GM12864 (cell line): ENCODE data around the gene POFUT2.

Experiments
- DNase-seq: peaks from one replicate; pipeline ENCODE4 v3.0.0-alpha.2; 2011; ENCODE audit warnings: low read depth
- H3K4me3 ChIP-seq: 2 replicates; pipeline ENCODE4 v1.5.1; 2011; ENCODE audit warnings: mild to moderate bottlenecking, low read depth, low read length, control low read depth
- TF ChIP-seq, protein P1 (sequence below): IDR thresholded peaks from 2 replicates; pipeline ENCODE4 v1.5.1; 2011; ENCODE audit warnings: low read depth, mild to moderate bottlenecking, moderate library complexity, low read length, control low read depth, inconsistent platforms; ENCODE audit errors: missing control alignments

The POFUT2 gene

DNA sequence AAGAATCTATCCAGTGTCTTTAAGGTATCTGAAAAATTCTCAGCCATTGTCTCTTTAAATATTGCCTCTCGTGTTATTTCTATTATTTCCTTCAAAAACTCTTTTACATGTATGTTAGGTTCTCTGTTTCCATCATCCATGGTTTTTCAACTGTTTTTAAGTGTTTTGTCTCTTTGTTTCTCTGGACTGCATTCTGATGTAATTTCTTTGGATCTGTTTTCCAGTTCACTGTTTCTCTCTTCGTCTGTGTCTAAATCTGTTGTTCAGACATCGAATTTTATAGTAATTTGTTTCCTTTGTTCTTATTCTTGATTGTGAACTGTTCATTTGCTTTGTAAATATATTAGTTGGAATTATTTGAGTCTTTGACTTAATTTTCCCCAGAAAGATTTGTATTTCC is 44.1 kb downstream of the POFUT2 start:
- H3K4me3 ChIP-seq: no peak overlapping the region
- TF ChIP-seq, protein P1, sequence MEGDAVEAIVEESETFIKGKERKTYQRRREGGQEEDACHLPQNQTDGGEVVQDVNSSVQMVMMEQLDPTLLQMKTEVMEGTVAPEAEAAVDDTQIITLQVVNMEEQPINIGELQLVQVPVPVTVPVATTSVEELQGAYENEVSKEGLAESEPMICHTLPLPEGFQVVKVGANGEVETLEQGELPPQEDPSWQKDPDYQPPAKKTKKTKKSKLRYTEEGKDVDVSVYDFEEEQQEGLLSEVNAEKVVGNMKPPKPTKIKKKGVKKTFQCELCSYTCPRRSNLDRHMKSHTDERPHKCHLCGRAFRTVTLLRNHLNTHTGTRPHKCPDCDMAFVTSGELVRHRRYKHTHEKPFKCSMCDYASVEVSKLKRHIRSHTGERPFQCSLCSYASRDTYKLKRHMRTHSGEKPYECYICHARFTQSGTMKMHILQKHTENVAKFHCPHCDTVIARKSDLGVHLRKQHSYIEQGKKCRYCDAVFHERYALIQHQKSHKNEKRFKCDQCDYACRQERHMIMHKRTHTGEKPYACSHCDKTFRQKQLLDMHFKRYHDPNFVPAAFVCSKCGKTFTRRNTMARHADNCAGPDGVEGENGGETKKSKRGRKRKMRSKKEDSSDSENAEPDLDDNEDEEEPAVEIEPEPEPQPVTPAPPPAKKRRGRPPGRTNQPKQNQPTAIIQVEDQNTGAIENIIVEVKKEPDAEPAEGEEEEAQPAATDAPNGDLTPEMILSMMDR: no peak
- no peak for DNase-seq

DNA sequence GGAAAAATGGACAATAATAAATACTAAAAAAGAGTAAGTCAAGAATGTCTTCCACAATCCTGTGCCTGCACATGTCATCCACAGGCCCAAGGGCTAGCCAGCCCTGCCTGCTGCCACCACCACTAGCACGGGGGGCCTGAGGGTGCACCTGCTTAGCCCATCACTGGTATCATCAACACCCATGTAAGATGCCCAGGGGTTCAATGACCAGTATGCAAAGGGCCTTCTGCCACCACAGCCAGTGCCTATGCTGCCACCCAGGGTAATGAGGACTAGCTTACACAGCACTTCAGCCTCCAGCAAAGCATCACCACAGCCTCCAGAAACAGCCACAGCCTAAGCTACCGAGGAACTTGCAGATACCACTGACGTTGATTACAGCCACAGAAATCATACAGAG is 46.3 kb downstream of the POFUT2 start:
- H3K4me3 ChIP-seq: no peak overlapping the region
- no peak for DNase-seq
- TF ChIP-seq, protein P1: no peak

DNA sequence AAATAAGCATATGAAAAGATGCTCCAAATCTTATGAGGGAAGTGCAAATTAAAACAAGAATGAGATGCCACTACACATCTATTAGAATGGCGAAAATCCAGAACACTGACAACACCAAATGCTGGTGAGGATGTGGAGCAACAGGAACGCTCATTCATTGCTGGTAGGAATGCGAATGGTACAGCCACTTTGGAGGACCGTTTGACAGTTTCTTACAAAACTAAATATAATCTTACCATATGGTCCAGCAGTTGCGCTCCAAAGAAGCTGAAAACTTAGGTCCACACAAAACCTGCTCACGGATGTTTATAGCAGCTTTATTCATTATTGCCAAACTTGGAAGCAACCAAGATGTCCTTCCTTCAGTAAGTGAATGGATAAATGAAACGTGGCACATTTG is 50.3 kb downstream of the POFUT2 start:
- TF ChIP-seq, protein P1: no peak
- no peak for DNase-seq
- H3K4me3 ChIP-seq: no peak overlapping the region

DNA sequence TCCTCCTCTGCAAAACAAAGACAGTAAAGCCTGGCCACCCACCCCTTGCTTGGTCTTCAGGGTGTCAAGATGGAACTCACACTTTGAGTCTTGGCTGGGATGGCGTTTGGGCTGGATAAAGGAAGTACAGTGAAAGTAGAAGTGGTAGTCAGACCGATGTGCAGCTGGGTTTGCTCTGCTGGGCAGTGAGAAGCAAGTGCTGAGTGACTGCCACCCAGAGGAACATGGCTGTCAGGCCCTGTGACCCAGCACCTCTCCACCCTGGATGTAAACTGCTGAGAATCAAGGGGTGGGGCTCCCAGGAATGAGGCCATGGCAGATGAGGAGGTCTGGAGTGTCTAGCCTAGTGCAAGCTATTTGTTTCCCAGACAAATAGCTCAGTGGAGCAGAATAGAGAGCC is 51.2 kb downstream of the POFUT2 start:
- no peak overlapping the region for H3K4me3 ChIP-seq
- DNase-seq: no peak
- TF ChIP-seq, protein P1: peak; percentile 20

DNA sequence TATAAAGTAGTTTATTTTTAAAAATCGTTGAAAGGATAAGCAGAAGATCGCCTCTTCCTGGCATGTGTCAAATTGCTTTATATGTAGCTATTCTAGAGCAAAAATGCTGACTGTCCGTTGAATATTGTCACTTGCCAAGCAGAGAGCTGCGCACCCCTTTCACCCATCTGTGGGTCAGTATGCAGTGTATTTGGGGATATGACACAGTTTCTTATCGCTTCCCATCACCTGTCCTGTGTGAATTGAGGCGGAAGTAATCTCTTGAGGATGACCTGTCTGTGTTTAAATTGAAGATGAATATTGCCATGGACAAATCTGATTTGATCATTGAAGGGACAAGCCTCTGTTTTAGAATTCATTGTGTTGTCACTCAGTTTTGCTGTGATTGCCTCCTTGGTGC is 52.2 kb downstream of the POFUT2 start:
- no peak overlapping the region for H3K4me3 ChIP-seq
- DNase-seq: no peak
- TF ChIP-seq, protein P1: no peak

DNA sequence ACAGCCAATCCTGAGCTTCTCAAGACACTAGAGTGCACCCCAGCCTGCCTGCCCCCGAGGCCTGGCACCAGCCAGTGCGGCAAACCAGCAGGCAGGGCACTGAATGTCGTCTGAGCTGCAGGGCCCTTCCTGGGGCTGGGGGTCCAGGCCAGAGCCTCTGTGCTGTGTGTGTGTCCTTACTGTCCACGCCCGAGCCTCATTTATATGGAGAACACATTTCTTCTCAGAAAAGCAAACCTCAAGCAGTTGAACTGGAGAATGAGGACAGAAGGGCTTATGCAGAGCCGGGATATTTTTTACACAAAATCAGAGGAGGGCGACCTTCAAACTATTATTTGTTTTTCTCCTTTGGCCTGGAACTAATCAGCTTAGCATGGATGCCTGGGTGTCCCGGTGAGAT is 52.7 kb downstream of the POFUT2 start:
- TF ChIP-seq, protein P1: no peak
- no peak overlapping the region for H3K4me3 ChIP-seq
- DNase-seq: no peak

DNA sequence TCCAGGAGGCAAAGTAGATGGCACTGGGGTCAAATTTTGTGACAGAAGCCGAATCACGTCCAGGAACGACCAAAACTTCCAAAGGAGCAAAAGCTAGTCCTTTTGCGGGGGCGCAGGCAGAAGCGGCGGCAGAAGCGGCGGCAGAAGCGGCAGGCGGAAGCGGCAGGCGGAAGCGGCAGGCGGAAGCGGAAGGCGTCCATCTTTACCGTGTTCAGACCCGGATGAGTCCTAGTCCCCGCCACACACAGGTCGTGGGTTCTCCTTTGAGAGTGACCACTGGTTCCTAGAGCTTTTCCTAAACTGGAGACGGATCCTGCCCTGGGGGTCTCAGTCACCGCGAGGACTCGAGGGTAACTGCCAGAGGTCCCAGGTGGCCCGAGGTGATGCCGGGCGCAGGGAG is 53.6 kb downstream of the POFUT2 start:
- DNase-seq: no peak
- TF ChIP-seq, protein P1: no peak

More for the DNA sequence above, 53.6 kb downstream of the POFUT2 start:
- no peak overlapping the region for H3K4me3 ChIP-seq
